Epithelial cell of alveolus of lung (primary cell): Measurements from ENCODE around the gene ZDHHC11B. TPM values are rescaled to one million over a fixed set of nuclear protein-coding genes. Genes with fewer than 3 reads are reported as not detected.

ENCODE experiments used
- total RNA-seq: library from RNA; depleted of rRNA; stranded (reverse); fragments of >200 nt; gene quantifications from 2 replicates; pipeline ENCODE4 v1.2.1, GENCODE V29; 2015

Gene ZDHHC11B
- total RNA-seq: not detected in 2 replicates

GRCh38 chr5:784428-785177 lies at the start of gene ZDHHC11B:
ZDHHC11B (minus strand) TSS chr5:784729; CDS start chr5:766919, 17,810 bp downstream.

GRCh38 chr5:693271-694041 lies 91.1 kb downstream of the ZDHHC11B start, which contains the start of gene TPPP:
TPPP (minus strand) TSS chr5:693352; CDS start chr5:678060, 15,292 bp downstream.

Other genes with a start within 250 kb of the ZDHHC11B start
- 1.6 and 3.4 TPM in 2 replicates for gene CEP72, start 172.4 kb downstream of the ZDHHC11B start, total RNA-seq
- gene TPPP, start 91.4 kb downstream of the ZDHHC11B start, total RNA-seq: 0.24 TPM in 1 of 2 replicates, not detected in the other
- 1.3 TPM in 1 of 2 replicates, not detected in the other for gene ZDHHC11, start 66.3 kb upstream of the ZDHHC11B start, total RNA-seq
- gene BRD9, start 108.1 kb upstream of the ZDHHC11B start, total RNA-seq: 27.3 and 30.6 TPM in 2 replicates
- 6.1 and 28.8 TPM in 2 replicates for gene TRIP13, start 108.2 kb upstream of the ZDHHC11B start, total RNA-seq
- 2.1 and 102 TPM in 2 replicates for gene NKD2, start 224.1 kb upstream of the ZDHHC11B start, total RNA-seq